HG03060 (cell line): ENCODE measurements around the gene TEP1.
"Not testable (repeated sequence)": the region's sequence is repeated elsewhere in the genome, so short reads cannot be mapped to it uniquely, and the experiment has no call there.

ENCODE experiments used
- ATAC-seq: cut with Tn5 transposase; IDR thresholded peaks from one replicate; pipeline ENCODE4 v1.9.1; 2021; ENCODE audit warnings: low read depth, moderate number of reproducible peaks; ENCODE audit not compliant: unreplicated experiment

The TEP1 gene

GRCh38 chr14:20391505-20391904 is 21.8 kb downstream of the TEP1 start:
- ATAC-seq: no peak

- no peak for ATAC-seq
These were observed 25.1 kb downstream of the TEP1 start for GRCh38 chr14:20388159-20388558.

- no peak for ATAC-seq
These were observed 25.7 kb downstream of the TEP1 start for GRCh38 chr14:20387576-20387975.

GRCh38 chr14:20386276-20386855 is 26.9 kb downstream of the TEP1 start:
- ATAC-seq: no peak

GRCh38 chr14:20384886-20385285 is 28.4 kb downstream of the TEP1 start:
- ATAC-seq: no peak

GRCh38 chr14:20384321-20384720 is 29.0 kb downstream of the TEP1 start:
- no peak for ATAC-seq

GRCh38 chr14:20383636-20384035 is 29.7 kb downstream of the TEP1 start:
- no peak for ATAC-seq

- ATAC-seq: no peak
These were observed 30.3 kb downstream of the TEP1 start for GRCh38 chr14:20383032-20383431.

GRCh38 chr14:20382526-20382925 is 30.8 kb downstream of the TEP1 start:
- ATAC-seq: no peak

GRCh38 chr14:20381341-20381740 is 32.0 kb downstream of the TEP1 start:
- no peak for ATAC-seq

- ATAC-seq: no peak
These were observed 32.6 kb downstream of the TEP1 start for GRCh38 chr14:20380681-20381080.

- ATAC-seq: no peak
These were observed 33.6 kb downstream of the TEP1 start for GRCh38 chr14:20379743-20380142.

- no peak for ATAC-seq
These were observed 36.1 kb downstream of the TEP1 start for GRCh38 chr14:20377171-20377570.

- ATAC-seq: no peak
These were observed 37.2 kb downstream of the TEP1 start for GRCh38 chr14:20376071-20376588.

GRCh38 chr14:20375471-20375870 is 37.8 kb downstream of the TEP1 start:
- no peak for ATAC-seq

- no peak for ATAC-seq
These were observed 40.5 kb downstream of the TEP1 start for GRCh38 chr14:20372796-20373195.

- no peak for ATAC-seq
These were observed 47.4 kb downstream of the TEP1 start for GRCh38 chr14:20365928-20366327.

GRCh38 chr14:20358474-20358873 is 54.8 kb downstream of the TEP1 start:
- not testable (repeated sequence) for ATAC-seq

GRCh38 chr14:20356422-20356821 is 56.9 kb downstream of the TEP1 start:
- no peak for ATAC-seq

GRCh38 chr14:20350860-20351259 is 62.4 kb downstream of the TEP1 start:
- no peak for ATAC-seq

- ATAC-seq: no peak
These were observed 63.0 kb downstream of the TEP1 start for GRCh38 chr14:20350282-20350681.

GRCh38 chr14:20347747-20348146 is 65.6 kb downstream of the TEP1 start:
- no peak for ATAC-seq

GRCh38 chr14:20346713-20347112 is 66.6 kb downstream of the TEP1 start:
- no peak for ATAC-seq
